AG10803 (cell line): Measurements from ENCODE around the gene TEX19.

Experiments used
- DNase-seq: peaks from one replicate; pipeline ENCODE4 v3.0.0; 2010; ENCODE audit warnings: low read depth
- H3K4me3 ChIP-seq: 2 replicates; pipeline ENCODE4 v1.5.1; 2011; ENCODE audit warnings: mild to moderate bottlenecking, low read length, control low read depth
- TF ChIP-seq, protein P1 (sequence below): conservative IDR thresholded peaks from 2 replicates; pipeline ENCODE4 v1.5.1; 2011; ENCODE audit warnings: mild to moderate bottlenecking, low read length, control low read depth, inconsistent platforms

The TEX19 gene

DNA sequence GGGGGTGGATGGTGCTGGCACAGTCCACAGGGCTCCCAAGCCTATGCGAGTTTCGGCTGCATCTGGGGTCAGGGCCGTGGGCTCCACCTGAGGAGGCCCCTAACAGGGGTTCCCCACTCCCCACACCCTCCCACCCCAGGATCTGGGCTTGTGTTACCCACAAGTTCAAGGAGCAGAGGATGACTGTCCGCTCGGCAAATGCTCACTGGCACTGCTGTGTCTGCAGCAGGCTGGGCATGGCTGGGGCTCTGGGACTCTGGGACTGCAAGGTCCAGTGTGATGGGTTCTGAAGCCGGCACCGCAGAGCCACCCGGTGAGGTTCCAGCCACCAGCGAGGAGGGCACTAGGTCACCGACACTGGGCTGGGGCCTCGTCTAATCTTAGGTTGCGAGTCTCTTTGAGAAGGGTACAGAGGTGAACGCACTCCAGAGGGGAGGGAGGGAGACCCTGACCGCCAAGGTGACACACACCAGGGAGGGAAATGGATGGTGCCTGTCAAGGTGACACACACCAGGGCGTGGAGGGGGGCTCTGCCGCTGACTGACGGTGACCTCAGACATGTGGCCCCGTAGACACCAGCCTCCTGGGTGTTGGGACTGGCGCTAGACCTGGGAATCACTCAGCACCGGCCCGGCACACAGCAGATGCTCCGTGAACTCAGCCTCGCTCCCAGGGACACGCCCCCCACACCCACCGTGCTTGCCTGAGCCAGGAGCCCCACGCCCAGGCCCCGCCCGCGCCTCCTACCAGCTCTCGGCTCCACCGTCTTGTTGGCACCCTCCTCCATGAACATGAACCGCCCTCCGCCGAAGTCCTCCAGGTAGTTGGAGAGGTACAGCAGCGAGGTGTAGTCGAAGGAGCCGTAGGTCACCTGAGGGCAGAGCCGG, 38.6 kb downstream of the TEX19 start:
- TF ChIP-seq, protein P1, sequence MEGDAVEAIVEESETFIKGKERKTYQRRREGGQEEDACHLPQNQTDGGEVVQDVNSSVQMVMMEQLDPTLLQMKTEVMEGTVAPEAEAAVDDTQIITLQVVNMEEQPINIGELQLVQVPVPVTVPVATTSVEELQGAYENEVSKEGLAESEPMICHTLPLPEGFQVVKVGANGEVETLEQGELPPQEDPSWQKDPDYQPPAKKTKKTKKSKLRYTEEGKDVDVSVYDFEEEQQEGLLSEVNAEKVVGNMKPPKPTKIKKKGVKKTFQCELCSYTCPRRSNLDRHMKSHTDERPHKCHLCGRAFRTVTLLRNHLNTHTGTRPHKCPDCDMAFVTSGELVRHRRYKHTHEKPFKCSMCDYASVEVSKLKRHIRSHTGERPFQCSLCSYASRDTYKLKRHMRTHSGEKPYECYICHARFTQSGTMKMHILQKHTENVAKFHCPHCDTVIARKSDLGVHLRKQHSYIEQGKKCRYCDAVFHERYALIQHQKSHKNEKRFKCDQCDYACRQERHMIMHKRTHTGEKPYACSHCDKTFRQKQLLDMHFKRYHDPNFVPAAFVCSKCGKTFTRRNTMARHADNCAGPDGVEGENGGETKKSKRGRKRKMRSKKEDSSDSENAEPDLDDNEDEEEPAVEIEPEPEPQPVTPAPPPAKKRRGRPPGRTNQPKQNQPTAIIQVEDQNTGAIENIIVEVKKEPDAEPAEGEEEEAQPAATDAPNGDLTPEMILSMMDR, result no peak
- H3K4me3 ChIP-seq, result peak overlapping the region; percentile 44
- no peak for DNase-seq

DNA sequence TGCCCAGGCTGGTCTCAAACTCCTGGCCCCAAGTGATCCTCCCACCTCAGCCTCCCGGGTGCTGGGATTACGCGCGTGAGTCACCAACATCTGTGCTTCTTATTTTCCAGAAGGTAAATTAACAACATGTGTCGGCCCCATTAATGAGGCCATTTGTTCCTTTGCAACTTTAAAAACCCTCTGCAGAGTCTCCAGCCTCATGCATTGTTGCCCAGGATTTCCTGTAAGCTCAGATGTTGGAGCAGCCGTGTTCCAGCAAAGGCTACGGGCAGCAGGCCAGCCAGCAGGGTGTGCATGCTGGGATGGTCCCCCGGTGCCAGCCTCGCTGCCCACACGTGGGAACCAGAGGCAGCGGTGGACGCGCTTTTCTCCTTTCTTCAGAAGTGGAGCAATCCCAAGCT, 40.0 kb downstream of the TEX19 start:
- peak; percentile 99 for DNase-seq
- TF ChIP-seq, protein P1, result no peak
- H3K4me3 ChIP-seq, result no peak overlapping the region

DNA sequence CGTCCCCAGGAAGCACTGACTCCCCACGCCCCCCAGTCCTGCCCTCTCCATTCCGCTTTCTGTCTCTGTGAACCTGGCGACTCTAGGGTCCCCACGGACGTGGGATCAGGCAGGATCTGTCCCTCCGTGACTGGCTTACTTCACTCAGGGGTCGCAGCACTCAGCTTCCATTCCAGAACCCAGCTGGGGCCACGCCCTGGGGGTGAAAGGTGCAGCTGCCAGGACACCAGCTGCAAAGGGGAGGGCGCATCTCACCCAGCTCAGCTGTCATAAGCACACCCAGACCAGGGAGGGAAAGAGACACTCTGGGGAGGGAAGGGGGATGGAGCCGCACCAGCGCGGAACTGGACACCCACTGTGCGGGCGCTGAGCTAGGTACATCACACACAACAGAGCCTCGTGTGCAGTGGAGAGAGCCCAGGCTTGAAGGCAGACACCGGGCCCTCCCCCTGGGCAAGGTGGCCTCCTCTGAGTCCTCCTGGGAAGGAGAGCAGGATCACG, 40.6 kb downstream of the TEX19 start:
- peak overlapping the region; percentile 22 for H3K4me3 ChIP-seq
- peak; percentile 19 for DNase-seq
- TF ChIP-seq, protein P1, result no peak

DNA sequence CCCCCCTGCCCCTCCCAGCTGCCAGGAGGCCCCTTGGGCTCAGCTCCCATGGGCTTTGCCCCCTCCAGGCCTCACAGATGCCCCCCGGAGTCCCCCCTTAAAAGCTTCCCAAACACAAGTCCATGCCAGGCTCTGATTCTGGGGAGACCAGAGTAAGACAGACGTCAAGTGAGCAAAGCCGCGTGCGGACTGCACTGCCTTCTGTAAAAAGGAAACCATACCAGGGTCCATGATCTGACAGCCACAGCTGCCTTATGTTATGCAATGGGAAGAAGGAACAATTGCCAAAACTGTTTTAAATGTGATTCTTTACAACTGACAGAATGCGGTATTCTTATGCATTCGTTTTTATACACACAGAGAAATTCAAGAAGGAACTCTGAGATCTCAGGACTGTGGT, 41.2 kb downstream of the TEX19 start:
- peak; percentile 53 for DNase-seq
- no peak overlapping the region for H3K4me3 ChIP-seq

DNA sequence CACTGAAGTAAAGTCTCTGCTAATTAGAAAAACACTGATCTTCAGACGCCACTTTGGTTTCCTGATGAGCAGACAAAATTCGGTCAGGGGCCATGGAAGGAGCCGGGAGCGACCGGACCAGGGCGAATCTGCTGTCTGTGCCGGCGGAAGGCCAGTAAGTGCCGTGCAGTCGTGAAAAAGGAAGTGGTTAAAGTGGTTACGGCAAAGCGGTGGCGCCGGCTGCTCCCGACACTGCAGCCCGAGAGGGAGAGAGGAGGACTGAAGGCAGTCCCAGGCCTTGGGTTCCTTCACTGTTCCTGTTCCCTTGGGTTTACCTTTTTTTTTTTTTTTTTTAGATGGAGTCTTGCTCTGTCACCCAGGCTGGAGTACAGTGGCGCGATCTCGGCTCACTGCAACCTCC, 41.8 kb downstream of the TEX19 start:
- DNase-seq, result peak; percentile 55
- no peak overlapping the region for H3K4me3 ChIP-seq
- TF ChIP-seq, protein P1, result no peak

More for the DNA sequence above, 41.2 kb downstream of the TEX19 start:
- TF ChIP-seq, protein P1, result no peak

DNA sequence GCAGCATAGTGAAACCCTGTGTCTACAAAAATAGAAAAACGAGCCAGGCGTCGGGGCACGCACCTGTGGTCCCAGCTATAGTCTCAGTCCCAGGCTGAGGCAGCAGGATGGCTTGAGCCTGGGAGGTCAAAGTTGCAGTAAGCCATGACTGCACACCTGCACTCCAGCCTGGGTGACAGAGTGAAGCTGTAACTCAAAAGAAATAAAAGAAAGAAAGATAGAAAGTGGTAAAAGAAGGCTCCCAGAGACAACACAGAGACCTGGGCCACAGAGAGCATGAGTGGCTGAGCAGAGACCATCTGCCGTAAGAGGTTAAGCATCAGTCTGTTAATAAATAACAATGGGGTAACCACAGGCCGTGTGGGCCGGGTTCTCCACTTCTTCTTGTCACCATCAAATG, 43.8 kb downstream of the TEX19 start:
- no peak overlapping the region for H3K4me3 ChIP-seq
- DNase-seq, result no peak
- TF ChIP-seq, protein P1, result no peak
